Tibial artery (tissue), 4 donors: ENCODE data around the gene SEC62.

Experiments
- DNase-seq, 2 donors: peaks; one replicate each; pipeline ENCODE4 v3.0.0-alpha.2; 2019
- H3K27ac ChIP-seq, 2 donors: fragments of 200-600 bp; sonication (generic) in 1 of 2; 1 replicate in 1 of 2; 2 replicates in 1 of 2; pipeline ENCODE4 v1.5.1; 2018 to 2019; ENCODE audit warnings: mild to moderate bottlenecking in 1 of 2
- H3K27me3 ChIP-seq, 2 donors: fragments of 200-600 bp; sonication (generic) in 1 of 2; one replicate each; pipeline versions ENCODE4 v1.5.1 to v1.6.0; 2016 to 2019
- H3K36me3 ChIP-seq, 3 donors: fragments of 200-600 bp; sonication (generic) in 2 of 3; one replicate each; pipeline ENCODE4 v1.5.1; 2016 to 2019; ENCODE audit warnings: mild to moderate bottlenecking in 2 of 3
- H3K4me1 ChIP-seq, 4 donors: fragments of 200-600 bp; sonication (generic) in 2 of 4; 1 replicate in 3 of 4; 2 replicates in 1 of 4; pipeline ENCODE4 v1.5.1; 2016 to 2019
- H3K4me3 ChIP-seq, 2 donors: fragments of 200-600 bp; sonication (generic) in 1 of 2; 1 replicate in 1 of 2; 2 replicates in 1 of 2; pipeline ENCODE4 v1.5.1; 2018 to 2019; ENCODE audit warnings: mild to moderate bottlenecking in 2 of 2
- H3K9me3 ChIP-seq, 3 donors: fragments of 200-600 bp; sonication (generic) in 1 of 3; one replicate each; pipeline ENCODE4 v1.5.1; 2016 to 2019
- intact Hi-C: fragments of 100-400 bp; cut with DNase I; formaldehyde crosslinking; loops from one replicate; pipeline ENCODE4 v1.15.0; 2023; ENCODE audit warnings: low total_unique reads
- TF ChIP-seq, protein P1 (sequence below), 2 experiments: fragments of 200-600 bp in 1 of 2; fragments of 450-650 bp in 1 of 2; IDR thresholded peaks; one replicate each; pipeline ENCODE4 v1.5.1; 2017 to 2019; ENCODE audit warnings: antibody characterized with exemption in 2 of 2, mild to moderate bottlenecking in 1 of 2, moderate library complexity in 1 of 2

Gene SEC62

DNA sequence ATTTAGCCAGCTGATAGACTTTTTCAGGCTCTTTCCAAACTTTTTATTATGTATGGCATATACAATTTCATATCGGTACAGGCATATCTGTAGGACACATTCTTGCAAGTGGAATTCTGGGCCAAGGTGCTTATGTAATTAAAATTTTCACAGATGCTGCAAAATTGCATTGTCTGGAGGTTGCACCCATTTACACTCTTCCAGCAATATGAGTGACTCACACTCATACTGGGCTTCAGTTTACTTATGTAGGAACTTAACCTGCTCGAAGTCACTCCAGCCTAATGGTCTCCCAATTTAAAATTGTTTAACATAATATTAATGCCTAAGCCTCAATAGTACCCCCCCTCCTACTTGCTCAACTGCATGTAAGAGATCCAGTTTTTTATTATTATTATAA, 11.2 kb upstream of the SEC62 start:
- intact Hi-C loops: no loop called here
- TF ChIP-seq, protein P1, sequence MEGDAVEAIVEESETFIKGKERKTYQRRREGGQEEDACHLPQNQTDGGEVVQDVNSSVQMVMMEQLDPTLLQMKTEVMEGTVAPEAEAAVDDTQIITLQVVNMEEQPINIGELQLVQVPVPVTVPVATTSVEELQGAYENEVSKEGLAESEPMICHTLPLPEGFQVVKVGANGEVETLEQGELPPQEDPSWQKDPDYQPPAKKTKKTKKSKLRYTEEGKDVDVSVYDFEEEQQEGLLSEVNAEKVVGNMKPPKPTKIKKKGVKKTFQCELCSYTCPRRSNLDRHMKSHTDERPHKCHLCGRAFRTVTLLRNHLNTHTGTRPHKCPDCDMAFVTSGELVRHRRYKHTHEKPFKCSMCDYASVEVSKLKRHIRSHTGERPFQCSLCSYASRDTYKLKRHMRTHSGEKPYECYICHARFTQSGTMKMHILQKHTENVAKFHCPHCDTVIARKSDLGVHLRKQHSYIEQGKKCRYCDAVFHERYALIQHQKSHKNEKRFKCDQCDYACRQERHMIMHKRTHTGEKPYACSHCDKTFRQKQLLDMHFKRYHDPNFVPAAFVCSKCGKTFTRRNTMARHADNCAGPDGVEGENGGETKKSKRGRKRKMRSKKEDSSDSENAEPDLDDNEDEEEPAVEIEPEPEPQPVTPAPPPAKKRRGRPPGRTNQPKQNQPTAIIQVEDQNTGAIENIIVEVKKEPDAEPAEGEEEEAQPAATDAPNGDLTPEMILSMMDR (IDR thresholded peaks at IDR 0.05): no peak
- no peak for DNase-seq
- H3K36me3 ChIP-seq: no peaks in the 10 kb centered on the region
- no peak overlapping the region for H3K4me3 ChIP-seq
- peaks cover 0 to 3% of the 10 kb centered on the region in 2 donors for H3K27me3 ChIP-seq
- H3K9me3 ChIP-seq: no peaks in the 10 kb centered on the region
- H3K4me1 ChIP-seq: no peaks in the 10 kb centered on the region
- no peak overlapping the region for H3K27ac ChIP-seq

DNA sequence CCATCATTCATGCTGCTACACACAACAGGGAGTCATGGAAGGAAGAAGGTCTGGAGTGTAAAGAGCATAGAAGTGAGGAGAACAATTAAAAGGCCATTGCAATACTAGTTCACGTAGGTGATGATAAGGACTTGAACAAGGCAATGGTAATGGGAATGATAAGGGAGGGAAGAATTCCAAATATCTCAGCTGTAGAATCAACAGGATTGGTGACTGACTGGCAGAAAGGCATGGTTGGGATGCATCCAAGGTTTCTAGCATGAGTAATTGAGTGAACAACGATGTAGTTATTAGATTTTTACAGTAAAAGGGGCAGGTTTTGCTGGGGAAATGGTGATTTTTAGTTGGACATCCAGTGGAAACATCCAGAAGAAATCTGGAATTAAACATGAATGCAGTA, 2.4 kb upstream of the SEC62 start:
- Histone ChIP-seq H3K9me3 (no peaks in the 10 kb centered on the region), H3K4me3 (no peak overlapping the region), H3K4me1 (peaks cover 0 to 17% (median 9%) of the 10 kb centered on the region in 4 donors), H3K36me3 (no peaks in the 10 kb centered on the region), H3K27ac (no peak overlapping the region), H3K27me3 (no peaks in the 10 kb centered on the region)
- intact Hi-C loops: loop anchor here (10.0 kb wide), 1 partner anchor 99 kb away; the partner anchor contains the start of gene LRRC31
- TF ChIP-seq, protein P1 (IDR thresholded peaks at IDR 0.05): no peak
- no peak for DNase-seq

DNA sequence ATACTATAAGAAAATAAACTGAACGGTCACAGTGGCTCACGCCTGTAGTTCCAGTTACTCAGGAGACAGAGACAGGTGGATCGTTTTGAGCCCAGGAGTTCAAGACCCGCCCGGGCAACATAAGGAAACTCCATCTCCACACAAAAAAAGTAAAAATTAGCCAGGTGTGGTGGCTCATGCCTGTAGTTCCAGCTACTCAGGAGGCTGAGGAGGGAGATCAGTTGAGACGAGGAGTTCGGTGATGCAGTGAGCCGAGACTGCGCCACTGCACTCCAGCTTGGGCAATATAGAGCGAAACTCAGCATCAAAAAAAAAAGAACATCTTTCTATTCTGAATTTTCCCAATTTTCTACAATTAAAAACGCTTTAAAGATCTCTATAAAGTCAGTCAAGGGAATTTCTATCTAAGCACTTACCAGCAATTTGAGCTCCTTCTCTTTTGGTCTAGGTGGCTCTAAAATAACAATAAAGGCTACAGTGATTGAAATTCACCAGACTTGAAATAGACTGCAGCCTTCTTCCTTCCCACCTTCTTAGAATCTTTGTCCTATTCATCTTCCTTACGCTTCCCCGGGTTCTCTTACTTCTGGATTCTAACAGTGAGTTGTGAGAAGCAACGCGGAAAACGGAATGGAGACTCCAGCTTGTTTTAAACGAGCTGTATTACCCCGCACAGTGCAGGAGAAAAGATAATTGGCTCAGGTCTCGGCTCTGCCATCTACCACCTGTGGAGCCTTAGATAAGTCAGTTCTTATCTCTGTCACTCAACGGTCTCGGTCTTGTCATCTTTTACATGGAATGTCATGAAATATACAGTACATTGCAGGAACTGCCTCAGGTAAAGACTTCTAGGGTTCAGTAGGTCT, 812 bp upstream of the SEC62 start:
- intact Hi-C loops: loop anchor here (10.0 kb wide), 1 partner anchor 101 kb away; the partner anchor contains the start of gene LRRC31
- H3K4me1 ChIP-seq: peaks cover 0 to 33% (median 16%) of the 10 kb centered on the region in 4 donors

DNA sequence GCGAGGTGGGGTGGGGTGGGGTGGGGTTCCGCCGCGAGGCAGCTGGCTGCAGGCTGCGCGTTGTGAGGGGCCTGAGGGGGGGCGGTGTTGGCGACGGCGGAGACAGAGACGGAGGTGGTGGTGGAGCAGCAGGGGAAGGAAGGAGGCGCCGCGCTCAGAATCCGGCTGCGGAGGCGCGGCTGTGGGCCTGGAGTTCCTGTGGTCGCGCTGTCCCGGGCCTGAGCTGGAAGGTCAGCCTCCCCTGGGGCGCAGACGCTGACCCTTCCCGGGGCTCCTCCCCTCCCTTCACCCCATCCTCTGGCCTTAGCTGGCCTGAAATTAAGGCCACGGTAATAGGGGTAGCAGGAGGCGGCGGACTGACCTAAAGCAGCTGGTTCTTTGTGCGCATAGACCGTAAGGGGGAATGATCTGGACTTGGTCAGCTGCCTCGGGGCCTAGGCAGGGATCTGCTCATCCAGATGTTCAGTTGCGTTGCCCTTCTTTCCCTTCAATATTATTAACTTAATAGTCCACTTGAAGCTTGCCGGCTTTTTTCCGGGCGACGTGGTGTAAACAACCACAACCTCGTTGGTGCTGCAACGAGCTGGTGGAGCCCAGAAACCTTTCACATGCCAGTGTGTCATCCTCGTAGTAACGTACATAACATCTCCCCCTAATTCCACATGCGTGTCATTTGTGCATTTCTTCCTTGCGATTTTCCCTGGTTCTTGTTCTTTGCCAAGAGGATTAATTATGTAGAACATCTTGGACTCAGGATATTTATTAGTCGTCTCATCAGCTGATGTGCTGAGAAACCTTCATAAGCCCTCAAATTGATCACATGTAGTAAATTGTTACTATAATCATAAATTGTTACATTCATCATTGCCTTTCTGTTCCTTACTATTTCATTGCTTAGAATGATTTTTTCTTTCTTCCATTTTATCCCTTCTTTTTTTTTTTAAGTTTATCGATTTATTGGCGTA, 626 bp downstream of the SEC62 start:
- intact Hi-C loops: loop anchor here (10.0 kb wide), 1 partner anchor 102 kb away; the partner anchor contains the start of gene LRRC31
- H3K9me3 ChIP-seq: no peaks in the 10 kb centered on the region
- peaks cover 0 to 44% (median 16%) of the 10 kb centered on the region in 4 donors for H3K4me1 ChIP-seq
- peaks cover 0 to 5% (median 0%) of the 10 kb centered on the region in 3 donors for H3K36me3 ChIP-seq
- H3K27ac ChIP-seq: peak overlapping the region; percentile 85 to 93
- peak; percentile 31 to 73 for DNase-seq
- peak overlapping the region; percentile 74 to 78 for H3K4me3 ChIP-seq
- no peaks in the 10 kb centered on the region for H3K27me3 ChIP-seq
- TF ChIP-seq, protein P1 (IDR thresholded peaks at IDR 0.05): no peak

More for the DNA sequence above, 812 bp upstream of the SEC62 start:
- no peaks in the 10 kb centered on the region for H3K27me3 ChIP-seq
- H3K9me3 ChIP-seq: no peaks in the 10 kb centered on the region
- TF ChIP-seq, protein P1 (IDR thresholded peaks at IDR 0.05): no peak
- H3K4me3 ChIP-seq: peak overlapping the region; percentile 74 to 78
- DNase-seq: no peak
- peak overlapping the region; percentile 85 to 93 for H3K27ac ChIP-seq
- peaks cover 0 to 5% (median 0%) of the 10 kb centered on the region in 3 donors for H3K36me3 ChIP-seq

DNA sequence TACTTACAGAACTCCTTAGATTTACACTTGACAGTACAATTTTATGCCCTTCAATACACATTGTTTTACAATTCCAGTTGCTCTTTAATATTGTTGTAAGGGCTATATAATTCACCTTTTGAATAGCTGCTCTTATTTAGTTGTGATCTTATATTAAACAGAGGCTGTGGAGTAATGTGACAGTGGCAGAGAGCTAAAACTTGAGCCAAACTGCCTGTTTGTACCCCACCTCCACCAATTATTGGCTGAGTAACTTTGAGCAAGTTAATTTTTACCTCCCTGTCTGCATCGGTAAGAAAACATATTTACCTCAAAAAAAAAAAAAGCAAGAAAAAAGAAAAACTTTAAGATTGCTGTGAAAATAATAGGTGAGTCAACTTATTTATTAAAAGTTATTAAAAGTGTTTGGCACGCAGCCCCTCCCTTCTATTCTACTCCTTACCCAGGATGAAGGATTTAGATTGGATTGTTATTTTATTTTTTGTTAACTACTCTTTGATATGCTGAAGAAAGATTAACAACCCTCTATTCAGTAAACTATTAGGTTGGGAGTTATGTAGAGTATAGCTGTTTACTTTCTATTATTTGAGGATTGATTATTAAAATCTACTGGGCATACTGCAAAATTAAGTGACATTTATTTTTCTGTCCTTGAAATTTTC, 1.7 kb downstream of the SEC62 start:
- intact Hi-C loops: loop anchor here (10.0 kb wide), 1 partner anchor 104 kb away; the partner anchor contains the start of gene LRRC31
- Histone ChIP-seq H3K27me3 (no peaks in the 10 kb centered on the region), H3K36me3 (peaks cover 0 to 5% (median 0%) of the 10 kb centered on the region in 3 donors), H3K4me1 (peaks cover 0 to 47% (median 16%) of the 10 kb centered on the region in 4 donors), H3K4me3 (peak overlapping the region in 1 of 2 donors; percentile 78), H3K27ac (peak overlapping the region in 1 of 2 donors; percentile 85), H3K9me3 (no peaks in the 10 kb centered on the region)
- no peak for DNase-seq
- TF ChIP-seq, protein P1 (IDR thresholded peaks at IDR 0.05): no peak
